Measurements from ENCODE around the gene WBP2.

WBP2 gene

GRCh38 chr17:75845058-75845711 is 9.9 kb downstream of the WBP2 start:
- Histone ChIP-seq H3K9me3 (ENCODE audit: low read depth, low read length) (no peaks in the 10 kb centered on the region), H3K36me3 (ENCODE audit: insufficient read depth, low read length) (peaks cover 13% of the 10 kb centered on the region), H3K4me3 (no peak overlapping the region), H3K27ac (0 out of 2 replicates have a peak overlapping the region, but pooled peaks have one; percentile 2), H3K9ac (ENCODE audit: insufficient read length) (no peak overlapping the region)
- DNase-seq (ENCODE audit: low read depth, low spot score): no peak
- TF ChIP-seq POLR2AphosphoS5 (IDR thresholded peaks at IDR 0.05; ENCODE audit: borderline replicate concordance, low read depth, low read length) (0 out of 2 replicates have a peak, but pooled peaks have one; percentile 17), FOXP2 (optimal IDR thresholded peaks at IDR 0.05; ENCODE audit: control extremely low read depth, extremely low read length, insufficient read depth) (no peak), EZH2 (IDR thresholded peaks at IDR 0.05) (no peak)

GRCh38 chr17:75844530-75845057 is 10.5 kb downstream of the WBP2 start:
- no peaks in the 10 kb centered on the region for H3K9me3 ChIP-seq (ENCODE audit: low read depth, low read length)
- H3K36me3 ChIP-seq (ENCODE audit: insufficient read depth, low read length): peaks cover 13% of the 10 kb centered on the region
- H3K27ac ChIP-seq: no peak overlapping the region
- H3K9ac ChIP-seq (ENCODE audit: insufficient read length): no peak overlapping the region
- no peak for DNase-seq (ENCODE audit: low read depth, low spot score)
- no peak overlapping the region for H3K4me3 ChIP-seq
- TF ChIP-seq POLR2AphosphoS5 (IDR thresholded peaks at IDR 0.05; ENCODE audit: borderline replicate concordance, low read depth, low read length) (no peak), EZH2 (IDR thresholded peaks at IDR 0.05) (no peak), FOXP2 (optimal IDR thresholded peaks at IDR 0.05; ENCODE audit: control extremely low read depth, extremely low read length, insufficient read depth) (no peak)

GRCh38 chr17:75843577-75844529 is 11.3 kb downstream of the WBP2 start, which contains the start of gene UNC13D:
Gene UNC13D (minus strand): TSS chr17:75844404. CDS start chr17:75844337, 67 bp downstream.
- Histone ChIP-seq H3K9ac (ENCODE audit: insufficient read length) (no peak within 1 kb of the TSS), H3K36me3 (ENCODE audit: insufficient read depth, low read length) (peaks cover 13% of the 10 kb centered on the region), H3K4me3 (no peak within 1 kb of the TSS), H3K27ac (no peak within 1 kb of the TSS), H3K9me3 (ENCODE audit: low read depth, low read length) (no peaks in the 10 kb centered on the region)
- TF ChIP-seq POLR2AphosphoS5 (IDR thresholded peaks at IDR 0.05; ENCODE audit: borderline replicate concordance, low read depth, low read length) (no peak), EZH2 (IDR thresholded peaks at IDR 0.05) (no peak), FOXP2 (optimal IDR thresholded peaks at IDR 0.05; ENCODE audit: control extremely low read depth, extremely low read length, insufficient read depth) (no peak)
- no peak for DNase-seq (ENCODE audit: low read depth, low spot score)

GRCh38 chr17:75842963-75843576 is 12.1 kb downstream of the WBP2 start:
- Histone ChIP-seq H3K9ac (ENCODE audit: insufficient read length) (no peak overlapping the region), H3K27ac (no peak overlapping the region), H3K4me3 (no peak overlapping the region), H3K36me3 (ENCODE audit: insufficient read depth, low read length) (peaks cover 9% of the 10 kb centered on the region; the same call in 1 of the 2 replicates), H3K9me3 (ENCODE audit: low read depth, low read length) (no peaks in the 10 kb centered on the region)
- no peak for DNase-seq (ENCODE audit: low read depth, low spot score)
- TF ChIP-seq POLR2AphosphoS5 (IDR thresholded peaks at IDR 0.05; ENCODE audit: borderline replicate concordance, low read depth, low read length) (no peak), FOXP2 (optimal IDR thresholded peaks at IDR 0.05; ENCODE audit: control extremely low read depth, extremely low read length, insufficient read depth) (no peak), EZH2 (IDR thresholded peaks at IDR 0.05) (no peak)

GRCh38 chr17:75842411-75842810 is 12.7 kb downstream of the WBP2 start:
- H3K27ac ChIP-seq: no peak overlapping the region
- TF ChIP-seq EZH2 (IDR thresholded peaks at IDR 0.05) (no peak), FOXP2 (optimal IDR thresholded peaks at IDR 0.05; ENCODE audit: control extremely low read depth, extremely low read length, insufficient read depth) (no peak), POLR2AphosphoS5 (IDR thresholded peaks at IDR 0.05; ENCODE audit: borderline replicate concordance, low read depth, low read length) (no peak)
- no peaks in the 10 kb centered on the region for H3K9me3 ChIP-seq (ENCODE audit: low read depth, low read length)
- no peak for DNase-seq (ENCODE audit: low read depth, low spot score)
- no peak overlapping the region for H3K9ac ChIP-seq (ENCODE audit: insufficient read length)
- no peak overlapping the region for H3K4me3 ChIP-seq
- peaks cover 4% of the 10 kb centered on the region; the same call in 1 of the 2 replicates for H3K36me3 ChIP-seq (ENCODE audit: insufficient read depth, low read length)

- Histone ChIP-seq H3K36me3 (ENCODE audit: insufficient read depth, low read length) (no peaks in the 10 kb centered on the region), H3K4me3 (no peak overlapping the region), H3K9me3 (ENCODE audit: low read depth, low read length) (no peaks in the 10 kb centered on the region), H3K27ac (no peak overlapping the region), H3K9ac (ENCODE audit: insufficient read length) (no peak overlapping the region)
- TF ChIP-seq FOXP2 (optimal IDR thresholded peaks at IDR 0.05; ENCODE audit: control extremely low read depth, extremely low read length, insufficient read depth) (no peak), EZH2 (IDR thresholded peaks at IDR 0.05) (no peak), POLR2AphosphoS5 (IDR thresholded peaks at IDR 0.05; ENCODE audit: borderline replicate concordance, low read depth, low read length) (no peak)
- no peak for DNase-seq (ENCODE audit: low read depth, low spot score)
These were observed 14.4 kb downstream of the WBP2 start for GRCh38 chr17:75840799-75841164.

- no peak for DNase-seq (ENCODE audit: low read depth, low spot score)
- Histone ChIP-seq H3K9ac (ENCODE audit: insufficient read length) (no peak overlapping the region), H3K27ac (no peak overlapping the region), H3K9me3 (ENCODE audit: low read depth, low read length) (no peaks in the 10 kb centered on the region), H3K4me3 (no peak overlapping the region), H3K36me3 (ENCODE audit: insufficient read depth, low read length) (no peaks in the 10 kb centered on the region)
- no peak for TF ChIP-seq EZH2 (IDR thresholded peaks at IDR 0.05)
- TF ChIP-seq POLR2AphosphoS5 (IDR thresholded peaks at IDR 0.05; ENCODE audit: borderline replicate concordance, low read depth, low read length): no peak
- no peak for TF ChIP-seq FOXP2 (optimal IDR thresholded peaks at IDR 0.05; ENCODE audit: control extremely low read depth, extremely low read length, insufficient read depth)
These were observed 15.0 kb downstream of the WBP2 start for GRCh38 chr17:75839942-75840798.

Data from SK-N-MC (cell line).